ENCODE data around the gene ADGRL2.

ADGRL2 gene

GRCh38 chr1:81921344-81921743 lies 120.6 kb downstream of the ADGRL2 start:
- no peak for DNase-seq

GRCh38 chr1:81921851-81922462 lies 121.2 kb downstream of the ADGRL2 start:
- DNase-seq = no peak

GRCh38 chr1:81922955-81923354 lies 122.2 kb downstream of the ADGRL2 start:
- no peak for DNase-seq

GRCh38 chr1:81929106-81929505 lies 128.4 kb downstream of the ADGRL2 start:
- no peak for DNase-seq

GRCh38 chr1:81936853-81937252 lies 136.1 kb downstream of the ADGRL2 start:
- no peak for DNase-seq

DNA sequence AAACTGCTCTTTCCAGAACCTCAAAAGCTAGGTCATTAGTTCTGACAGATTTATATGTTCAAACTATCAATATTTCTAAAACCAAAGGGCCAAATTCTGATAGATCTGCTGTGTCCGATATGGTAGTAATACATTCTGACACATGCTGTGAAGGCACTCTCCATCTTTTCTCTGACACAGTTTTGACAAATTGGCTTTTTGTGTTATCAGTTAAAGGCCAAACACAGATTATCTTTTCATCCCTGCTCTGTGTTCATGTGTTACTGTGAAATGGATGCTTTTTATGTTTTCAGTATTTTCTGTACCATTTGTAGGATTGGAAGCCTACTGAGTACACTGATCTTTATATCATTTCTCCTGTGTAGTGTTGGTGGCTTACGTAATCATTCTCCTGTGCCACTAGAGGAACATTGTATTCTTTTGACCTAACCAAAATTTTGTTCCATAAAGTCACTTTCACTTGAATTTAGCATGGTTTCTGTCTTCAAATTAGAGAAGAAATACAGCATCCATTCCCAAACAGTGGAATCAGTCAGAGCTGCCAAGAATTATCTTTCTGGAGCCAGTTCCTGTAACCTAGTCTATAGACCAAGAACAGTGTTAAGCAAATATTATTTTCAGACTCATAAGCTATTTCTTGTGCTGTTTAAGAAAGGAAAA lies 137.2 kb downstream of the ADGRL2 start:
- DNase-seq = no peak

- no peak for DNase-seq
These were observed 147.8 kb downstream of the ADGRL2 start for GRCh38 chr1:81948495-81948894.

DNA sequence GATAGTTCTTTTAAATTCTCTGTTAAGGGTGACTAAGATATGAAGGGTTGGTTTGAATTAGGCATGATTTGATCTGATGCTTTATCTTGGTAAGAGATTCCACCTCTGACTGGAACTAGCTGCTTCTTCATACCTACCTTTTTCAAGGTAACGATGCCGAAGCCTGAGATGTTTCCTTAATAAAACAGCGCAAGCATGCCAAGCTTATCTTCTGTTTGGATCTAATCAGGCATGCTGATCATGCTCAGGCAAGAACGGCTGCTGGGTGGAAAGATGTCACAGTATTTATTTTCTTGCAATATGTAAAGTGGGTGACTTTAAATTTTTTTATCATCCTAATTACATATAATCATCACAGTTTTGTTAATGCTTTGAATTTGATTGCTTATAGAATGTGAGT lies 148.7 kb downstream of the ADGRL2 start:
- no peak for DNase-seq

GRCh38 chr1:81950037-81950436 lies 149.3 kb downstream of the ADGRL2 start:
- DNase-seq = no peak

DNA sequence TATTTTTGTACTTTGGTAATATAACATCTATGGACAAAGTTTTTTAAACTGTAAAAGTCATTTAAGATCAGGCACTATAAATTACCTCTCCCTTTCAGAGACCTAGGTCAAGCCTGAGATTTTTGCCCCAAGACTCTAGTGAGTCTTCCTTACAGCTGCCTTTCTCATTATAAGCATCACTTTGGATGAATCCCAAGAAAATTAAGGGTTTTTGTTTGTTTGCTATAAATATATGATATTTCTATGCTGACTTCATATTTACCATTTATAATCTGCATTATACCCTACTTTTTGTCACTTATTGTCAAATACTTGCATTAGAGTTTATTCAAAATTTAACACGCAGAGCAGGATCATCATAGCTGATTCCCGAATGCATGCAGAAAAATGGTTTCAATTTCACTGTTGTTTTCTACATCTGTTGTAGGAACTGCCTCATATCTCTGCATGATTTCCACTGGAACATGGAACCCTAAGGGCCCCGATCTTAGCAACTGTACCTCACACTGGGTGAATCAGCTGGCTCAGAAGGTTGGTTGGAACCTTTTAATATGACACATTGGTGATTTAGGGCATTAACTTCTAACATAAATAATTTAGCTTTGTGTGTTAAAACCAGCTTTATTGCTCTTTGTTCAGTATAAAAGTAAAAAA lies 150.0 kb downstream of the ADGRL2 start:
- DNase-seq = no peak

DNA sequence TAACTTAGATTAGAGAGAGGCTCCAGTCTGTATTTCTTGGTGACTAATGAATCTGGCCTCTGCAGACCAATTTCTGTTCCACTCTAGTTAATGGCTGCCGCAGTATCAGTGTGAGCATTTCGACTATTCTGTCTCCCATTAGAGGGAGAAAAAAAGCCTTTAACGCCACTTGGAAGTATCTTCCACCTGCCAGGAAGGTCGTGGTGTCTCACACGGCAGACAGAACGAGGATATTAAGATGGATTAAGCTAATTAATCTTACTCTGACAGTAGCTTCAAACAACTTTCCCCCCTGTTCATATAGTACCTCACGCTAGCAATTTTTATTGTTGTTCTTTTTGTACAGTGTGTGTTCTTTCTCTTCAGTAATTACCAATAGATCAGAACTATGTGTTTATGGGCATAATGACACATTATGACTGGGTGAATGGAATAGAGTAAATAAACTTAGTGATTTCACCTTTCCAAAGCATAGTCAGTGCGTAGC lies 153.8 kb downstream of the ADGRL2 start:
- no peak for DNase-seq

GRCh38 chr1:81967951-81968350 lies 167.2 kb downstream of the ADGRL2 start:
- DNase-seq = no peak

GRCh38 chr1:81970416-81970815 lies 169.7 kb downstream of the ADGRL2 start:
- DNase-seq = no peak

DNA sequence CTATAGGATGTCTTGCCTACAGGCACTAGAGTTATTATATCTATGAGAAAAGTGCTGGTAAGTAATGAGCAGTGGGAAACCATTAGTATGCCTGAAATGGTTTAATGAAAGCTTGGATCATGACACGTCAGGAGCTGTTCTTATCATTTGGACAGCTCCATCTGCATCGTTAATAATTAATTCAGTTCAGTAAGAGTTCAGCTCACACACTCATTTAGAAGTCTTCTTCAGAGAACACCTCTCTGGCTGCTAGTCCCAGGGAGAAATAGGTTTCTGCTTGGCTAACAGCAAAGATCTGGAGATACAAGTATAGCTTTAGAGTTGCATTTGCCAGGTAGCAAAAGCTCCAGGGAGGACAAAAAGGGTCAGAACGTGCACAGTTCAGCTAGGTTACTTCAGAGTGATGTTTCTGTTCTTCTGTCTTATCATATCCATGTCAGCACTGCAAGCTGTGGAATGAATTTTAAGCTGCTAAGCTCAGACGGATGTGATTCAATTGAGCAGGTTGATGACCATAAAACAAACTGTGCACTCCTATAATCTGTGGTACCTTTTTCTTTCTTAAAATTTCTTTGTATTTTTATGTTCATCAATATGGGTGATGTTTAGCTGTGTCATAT lies 173.6 kb downstream of the ADGRL2 start:
- no peak for DNase-seq

DNA sequence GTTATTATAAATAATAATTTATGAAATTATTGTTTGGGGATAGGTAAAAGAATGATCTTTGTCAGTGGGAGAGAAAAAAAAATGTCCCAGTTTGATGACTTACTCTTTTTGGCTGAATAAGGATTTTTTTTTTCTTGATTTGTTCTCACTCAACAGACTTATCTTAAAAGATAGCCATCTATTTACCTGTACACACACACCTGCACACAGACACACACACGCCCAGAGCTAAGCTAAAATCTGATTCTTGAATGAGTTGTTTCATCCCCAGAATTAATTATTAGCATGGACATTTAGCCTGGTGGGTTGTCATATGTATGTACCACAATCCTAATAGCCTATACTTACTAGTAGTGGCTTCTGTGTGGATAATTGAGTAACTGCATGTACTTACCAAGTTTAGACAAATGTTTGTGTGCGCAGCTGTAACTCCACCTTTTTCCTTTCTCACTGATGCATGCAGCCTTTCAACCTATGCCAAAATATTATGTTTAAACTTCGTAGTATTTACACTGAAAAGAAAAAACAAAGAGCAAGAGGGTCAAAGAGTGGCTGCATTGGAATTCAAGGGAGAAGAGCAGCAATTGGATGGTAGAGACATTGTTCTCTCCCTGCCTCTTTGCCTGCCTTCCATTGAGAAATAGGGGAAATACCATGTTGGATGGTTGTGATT lies 174.3 kb downstream of the ADGRL2 start:
- DNase-seq = no peak

DNA sequence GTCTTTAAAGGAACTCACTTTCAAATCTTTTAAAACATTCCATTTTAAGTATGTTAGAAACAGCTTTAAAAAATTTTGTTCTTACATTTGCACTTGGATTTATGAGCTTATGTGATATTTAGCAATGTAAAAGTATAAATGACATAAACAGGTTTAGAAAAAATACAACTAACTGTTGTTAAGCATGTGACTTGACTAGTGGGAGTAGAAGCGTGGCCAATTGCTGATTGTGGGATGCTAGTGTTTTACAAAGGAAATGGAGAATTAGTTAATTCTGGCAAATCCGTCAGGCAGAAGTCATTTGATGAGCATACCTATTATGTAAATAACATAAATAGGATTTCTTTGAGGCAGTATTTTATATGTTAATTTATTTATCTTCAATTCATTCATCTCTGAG lies 175.8 kb downstream of the ADGRL2 start:
- no peak for DNase-seq

GRCh38 chr1:81978945-81979344 lies 178.2 kb downstream of the ADGRL2 start:
- DNase-seq = no peak

GRCh38 chr1:81982523-81982922 lies 181.8 kb downstream of the ADGRL2 start:
- DNase-seq = no peak

GRCh38 chr1:81989524-81989923 lies 188.8 kb downstream of the ADGRL2 start:
- DNase-seq = no peak

DNA sequence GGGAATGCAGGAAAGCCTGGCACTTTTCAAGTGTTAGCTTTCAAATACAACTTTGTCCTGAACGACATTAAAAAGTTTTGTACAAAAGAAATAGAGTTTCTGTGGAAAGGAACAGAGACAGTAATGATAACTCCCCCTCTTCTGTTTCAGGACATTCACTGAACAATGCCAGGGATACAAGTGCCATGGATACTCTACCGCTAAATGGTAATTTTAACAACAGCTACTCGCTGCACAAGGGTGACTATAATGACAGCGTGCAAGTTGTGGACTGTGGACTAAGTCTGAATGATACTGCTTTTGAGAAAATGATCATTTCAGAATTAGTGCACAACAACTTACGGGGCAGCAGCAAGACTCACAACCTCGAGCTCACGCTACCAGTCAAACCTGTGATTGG lies 189.5 kb downstream of the ADGRL2 start:
- no peak for DNase-seq

DNA sequence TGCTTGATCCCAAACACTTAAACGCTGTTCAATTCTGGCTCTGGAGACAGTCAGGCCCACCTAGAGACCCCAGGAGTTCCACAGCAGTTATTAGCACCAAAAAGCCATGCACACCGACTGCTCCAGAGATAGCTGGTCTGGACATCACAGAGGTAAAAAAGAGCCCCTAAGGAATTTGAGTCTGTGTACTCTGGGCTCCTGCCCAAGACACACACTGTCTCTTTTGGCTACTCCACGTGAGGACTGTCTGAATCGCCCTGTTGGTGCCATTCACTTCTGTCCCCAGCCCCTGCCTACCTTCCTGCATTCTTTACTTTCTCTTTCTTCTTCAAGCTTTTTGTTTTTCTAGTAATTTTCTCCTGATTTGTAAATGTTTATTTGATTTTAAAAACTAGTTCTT lies 197.4 kb downstream of the ADGRL2 start:
- no peak for DNase-seq

DNA sequence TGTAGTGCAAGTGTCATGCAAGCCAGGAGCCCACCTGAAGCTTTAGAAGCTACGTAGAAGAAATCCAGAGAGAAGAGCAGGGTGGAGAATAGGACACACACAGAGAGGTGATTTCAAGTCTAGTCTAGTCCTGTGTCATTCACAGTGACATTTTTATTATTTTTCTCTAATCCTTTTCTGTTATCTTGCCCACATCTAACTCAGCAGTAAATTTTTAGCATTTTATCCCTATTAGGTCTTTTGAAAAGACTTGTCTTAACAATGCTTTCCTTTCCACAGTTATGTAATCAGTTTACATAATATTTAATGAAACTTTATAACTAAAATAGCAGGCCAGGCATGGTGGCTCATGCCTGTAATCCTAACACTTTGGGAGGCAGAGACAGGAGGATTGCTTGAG lies 198.6 kb downstream of the ADGRL2 start:
- DNase-seq = no peak

DNA sequence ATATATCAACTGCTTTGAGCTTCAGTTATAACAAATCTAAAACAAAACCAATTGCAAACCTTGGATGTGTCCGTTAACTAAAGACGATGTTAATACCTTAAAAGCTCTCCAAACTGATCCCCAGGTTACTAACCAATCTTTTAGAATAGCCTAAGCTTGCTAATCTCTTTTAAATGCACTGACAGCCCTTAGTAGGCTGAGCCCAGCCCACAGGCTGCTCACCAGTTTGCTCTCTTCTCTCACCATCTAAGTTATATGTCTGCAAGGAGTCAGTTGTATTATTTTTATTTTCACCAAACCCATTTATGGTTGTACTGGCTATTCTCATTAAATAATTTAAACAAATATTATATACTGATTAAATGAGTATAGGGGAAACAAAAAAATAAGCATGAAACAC lies 199.5 kb downstream of the ADGRL2 start:
- no peak for DNase-seq
